B cell (primary cell): ENCODE results near the gene ZDHHC17. TPM values are rescaled to one million over a fixed set of nuclear protein-coding genes. Genes with fewer than 3 reads are reported as not detected.

Experiments used
- ATAC-seq: fragments of 200-7000 bp; cut with Tn5 transposase; one replicate; pipeline ENCODE4 v1.10.0; 2021; ENCODE audit warnings: low read depth, mild to moderate bottlenecking, moderate number of reproducible peaks, moderate library complexity
- CTCF ChIA-PET: fragments of 350-600 bp; sonication (Branson Sonifier 250); formaldehyde crosslinking; loops from one replicate; lab custom pipeline; 2021; ENCODE audit warnings: antibody characterized with exemption, inconsistent platforms; lab: Charles Lee
- POLR2A ChIA-PET: fragments of 350-600 bp; sonication (Branson Sonifier 250); formaldehyde crosslinking; loops from one replicate; lab custom pipeline; 2021; ENCODE audit warnings: antibody characterized with exemption; lab: Charles Lee
- DNase-seq: peaks from one replicate; pipeline ENCODE4 v3.0.0; 2013
- H2AFZ ChIP-seq: 2 replicates; pipeline ENCODE4 v1.6.1; 2012; ENCODE audit warnings: mild to moderate bottlenecking, low read depth, low read length; ENCODE audit not compliant: insufficient read depth, poor library complexity, severe bottlenecking
- H3K27ac ChIP-seq, 2 donors: 1 replicate in 1 of 2; 2 replicates in 1 of 2; pipeline ENCODE4 v1.5.1; 2012 to 2013; ENCODE audit warnings: low read length in 2 of 2, mild to moderate bottlenecking in 2 of 2, moderate library complexity in 1 of 2
- H3K27me3 ChIP-seq, 4 experiments: fragments of 200-600 bp in 1 of 4; sonication (generic) in 1 of 4; replicated peaks in 1 of 4; 1 replicate in 2 of 4; 2 replicates in 2 of 4; pipeline versions ENCODE4 v1.6.1 to v1.7.0; 2013 to 2016; ENCODE audit warnings: low read length in 3 of 4, mild to moderate bottlenecking in 2 of 4, mixed read lengths in 1 of 4, moderate library complexity in 1 of 4; ENCODE audit not compliant: insufficient read depth in 4 of 4, control insufficient read depth in 3 of 4; ENCODE audit errors: control extremely low read depth in 1 of 4
- H3K36me3 ChIP-seq, 2 experiments: replicated peaks in 1 of 2; 1 replicate in 1 of 2; 2 replicates in 1 of 2; pipeline versions ENCODE4 v1.6.1 to v1.7.1; 2013; ENCODE audit warnings: low read length in 1 of 2; ENCODE audit not compliant: insufficient read depth in 2 of 2, control insufficient read depth in 1 of 2; ENCODE audit errors: control extremely low read depth in 1 of 2, extremely low read depth in 1 of 2
- H3K4me1 ChIP-seq, 2 donors: fragments of 200-600 bp in 1 of 2; sonication (generic) in 1 of 2; 1 replicate in 1 of 2; 2 replicates in 1 of 2; pipeline versions ENCODE4 v1.5.1 to v1.6.1; 2013 to 2017; ENCODE audit warnings: low read length in 2 of 2; ENCODE audit not compliant: control insufficient read depth in 2 of 2, insufficient read depth in 2 of 2
- H3K4me2 ChIP-seq: replicated peaks from 2 replicates; pipeline ENCODE3; 2012; ENCODE audit warnings: mild to moderate bottlenecking, low read depth, low read length; ENCODE audit not compliant: poor library complexity, severe bottlenecking
- H3K4me3 ChIP-seq, 5 experiments: fragments of 200-600 bp in 1 of 5; sonication (generic) in 1 of 5; 1 replicate in 3 of 5; 2 replicates in 2 of 5; pipeline versions ENCODE4 v1.5.1 to v1.7.0; 2011 to 2016; ENCODE audit warnings: low read length in 4 of 5, mild to moderate bottlenecking in 4 of 5, low read depth in 2 of 5, control low read depth in 1 of 5, moderate library complexity in 1 of 5; ENCODE audit not compliant: insufficient read depth in 1 of 5; ENCODE audit errors: control extremely low read depth in 1 of 5, extremely low read depth in 1 of 5
- H3K79me2 ChIP-seq: fragments of 200-600 bp; sonication (generic); one replicate; pipeline ENCODE4 v1.6.0; 2016; ENCODE audit warnings: low read length; ENCODE audit not compliant: control insufficient read depth, insufficient read depth
- H3K9ac ChIP-seq: fragments of 200-600 bp; sonication (generic); 2 replicates; pipeline ENCODE4 v1.6.1; 2017; ENCODE audit warnings: mild to moderate bottlenecking, low read length, moderate library complexity
- H3K9me3 ChIP-seq, 3 donors: one replicate each; pipeline versions ENCODE4 v1.6.1 to v1.7.1; 2013; ENCODE audit warnings: low read length in 2 of 3; ENCODE audit not compliant: control insufficient read depth in 2 of 3, insufficient read depth in 1 of 3; ENCODE audit errors: control extremely low read depth in 1 of 3
- H4K20me1 ChIP-seq: 2 replicates; pipeline ENCODE4 v1.6.0; 2012; ENCODE audit warnings: mild to moderate bottlenecking, low read length; ENCODE audit not compliant: insufficient read depth, control insufficient read depth, poor library complexity, severe bottlenecking
- H3K27ac Mint-ChIP-seq: one replicate; pipeline ENCODE4 v1.8.0; 2021; ENCODE audit warnings: mixed read lengths
- H3K27me3 Mint-ChIP-seq: one replicate; pipeline ENCODE4 v1.8.0; 2021; ENCODE audit warnings: mixed read lengths
- H3K4me1 Mint-ChIP-seq: one replicate; pipeline ENCODE4 v1.8.0; 2021; ENCODE audit warnings: mixed read lengths
- H3K4me3 Mint-ChIP-seq: one replicate; pipeline ENCODE4 v1.8.0; 2021; ENCODE audit warnings: mixed read lengths
- H3K9me3 Mint-ChIP-seq: one replicate; pipeline ENCODE4 v1.8.0; 2022; ENCODE audit warnings: mixed read lengths; ENCODE audit not compliant: insufficient read depth
- EZH2 ChIP-seq: IDR thresholded peaks from 2 replicates; pipeline ENCODE4 v1.6.1; 2012; ENCODE audit warnings: borderline replicate concordance, low read depth, mild to moderate bottlenecking, moderate library complexity, low read length; ENCODE audit not compliant: insufficient read depth, poor library complexity, severe bottlenecking
- WGBS: methylation state at CpG from one replicate; pipeline ENCODE4 v1.1.5; 2013; ENCODE audit warnings: missing lambda C conversion rate; ENCODE audit not compliant: insufficient coverage; 5-methylcytosine and 5-hydroxymethylcytosine counted together
- intact Hi-C: fragments of 100-400 bp; cut with micrococcal nuclease; formaldehyde crosslinking; loops from one replicate; pipeline ENCODE4 v1.10.0; 2022
- polyA plus RNA-seq: library from polyadenylated mRNA; depleted of rRNA; stranded (reverse); fragments of >200 nt; gene quantifications from 2 replicates; pipeline ENCODE4 v1.2.3, GENCODE V29; 2012
- total RNA-seq, 2 donors: library from RNA; stranded (reverse); fragments of 120-200 nt in 1 of 2; gene quantifications; 1 replicate in 1 of 2; 2 replicates in 1 of 2; pipeline versions ENCODE4 v1.2.3 to v1.2.4, GENCODE V29; 2013 to 2022
- TF ChIP-seq, protein P1 (sequence below): fragments of 200-600 bp; IDR thresholded peaks from one replicate; pipeline ENCODE4 v1.8.0; 2022; ENCODE audit warnings: antibody characterized with exemption, mild to moderate bottlenecking

ZDHHC17 gene
- total and polyA plus RNA-seq, 2 donors (not counting 1 experiment from before 2014, with no cell fraction given): 26.1 to 75.0 TPM

- Histone ChIP-seq H3K79me2 (no peaks in the 10 kb centered on the region), H3K27ac (no peak overlapping the region), H3K36me3 (no peaks in the 10 kb centered on the region), H3K9ac (no peak overlapping the region), H3K4me1 (peaks cover 0 to 4% of the 10 kb centered on the region in 2 donors), H3K9me3 (no peaks in the 10 kb centered on the region), H3K27me3 (peaks cover 0 to 3% (median 0%) of the 10 kb centered on the region in 4 experiments), H3K4me2 (no peak overlapping the region), H3K4me3 (no peak overlapping the region), H4K20me1 (no peaks in the 10 kb centered on the region), H2AFZ (no peak overlapping the region)
- DNase-seq (no peak), ATAC-seq (no peak)
- no peaks in the 10 kb centered on the region for H3K9me3 Mint-ChIP-seq
- peaks cover 7% of the 10 kb centered on the region for H3K27me3 Mint-ChIP-seq
- ChIA-PET CTCF (no interaction called here), POLR2A (no interaction called here)
- no peak overlapping the region for H3K4me3 Mint-ChIP-seq
- H3K27ac Mint-ChIP-seq: no peak overlapping the region
- no peaks in the 10 kb centered on the region for H3K4me1 Mint-ChIP-seq
- intact Hi-C loops: no loop called here
- WGBS: 100% methylated on average over 1 of the region's 4 CpGs
- TF ChIP-seq, protein P1, sequence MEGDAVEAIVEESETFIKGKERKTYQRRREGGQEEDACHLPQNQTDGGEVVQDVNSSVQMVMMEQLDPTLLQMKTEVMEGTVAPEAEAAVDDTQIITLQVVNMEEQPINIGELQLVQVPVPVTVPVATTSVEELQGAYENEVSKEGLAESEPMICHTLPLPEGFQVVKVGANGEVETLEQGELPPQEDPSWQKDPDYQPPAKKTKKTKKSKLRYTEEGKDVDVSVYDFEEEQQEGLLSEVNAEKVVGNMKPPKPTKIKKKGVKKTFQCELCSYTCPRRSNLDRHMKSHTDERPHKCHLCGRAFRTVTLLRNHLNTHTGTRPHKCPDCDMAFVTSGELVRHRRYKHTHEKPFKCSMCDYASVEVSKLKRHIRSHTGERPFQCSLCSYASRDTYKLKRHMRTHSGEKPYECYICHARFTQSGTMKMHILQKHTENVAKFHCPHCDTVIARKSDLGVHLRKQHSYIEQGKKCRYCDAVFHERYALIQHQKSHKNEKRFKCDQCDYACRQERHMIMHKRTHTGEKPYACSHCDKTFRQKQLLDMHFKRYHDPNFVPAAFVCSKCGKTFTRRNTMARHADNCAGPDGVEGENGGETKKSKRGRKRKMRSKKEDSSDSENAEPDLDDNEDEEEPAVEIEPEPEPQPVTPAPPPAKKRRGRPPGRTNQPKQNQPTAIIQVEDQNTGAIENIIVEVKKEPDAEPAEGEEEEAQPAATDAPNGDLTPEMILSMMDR: no peak
- no peak for TF ChIP-seq EZH2
Observed at GRCh38 chr12:76863837-76864236, 99.9 kb downstream of the ZDHHC17 start.

GRCh38 chr12:76864791-76865400 is 101.0 kb downstream of the ZDHHC17 start:
- no CpG with 5 or more reads among the region's 2 CpGs for WGBS
- ChIA-PET POLR2A (no interaction called here), CTCF (no interaction called here)
- no peaks in the 10 kb centered on the region for H3K36me3 ChIP-seq
- peaks cover 0 to 4% of the 10 kb centered on the region in 2 donors for H3K4me1 ChIP-seq
- H3K27me3 Mint-ChIP-seq: peaks cover 9% of the 10 kb centered on the region
- no peak overlapping the region for H3K4me2 ChIP-seq
- H3K9ac ChIP-seq: no peak overlapping the region
- H3K4me3 Mint-ChIP-seq: no peak overlapping the region
- ATAC-seq: no peak
- H3K27ac Mint-ChIP-seq: no peak overlapping the region
- no peak overlapping the region for H3K4me3 ChIP-seq
- H3K9me3 ChIP-seq: no peaks in the 10 kb centered on the region
- intact Hi-C loops: no loop called here
- H2AFZ ChIP-seq: no peak overlapping the region
- no peak for TF ChIP-seq EZH2
- TF ChIP-seq, protein P1: no peak
- peaks cover 0 to 3% (median 0%) of the 10 kb centered on the region in 4 experiments for H3K27me3 ChIP-seq
- no peaks in the 10 kb centered on the region for H3K79me2 ChIP-seq
- no peaks in the 10 kb centered on the region for H4K20me1 ChIP-seq
- H3K4me1 Mint-ChIP-seq: no peaks in the 10 kb centered on the region
- no peaks in the 10 kb centered on the region for H3K9me3 Mint-ChIP-seq
- H3K27ac ChIP-seq: no peak overlapping the region
- no peak for DNase-seq
